Psoas muscle (tissue), 8 donors: ENCODE measurements around the gene TGIF1. TPM values are rescaled to one million over a fixed set of nuclear protein-coding genes. Genes with fewer than 3 reads are reported as not detected.

Experiments used
- ATAC-seq, 4 donors: fragments of 200-7000 bp; cut with Tn5 transposase; one replicate each; pipeline ENCODE4 v1.9.1; 2020; ENCODE audit warnings: moderate library complexity in 3 of 4, mild to moderate bottlenecking in 2 of 4
- DNase-seq, 2 donors: peaks; one replicate each; pipeline ENCODE4 v3.0.0-alpha.2; 2020
- H3K27ac ChIP-seq: fragments of 200-600 bp; one replicate; pipeline ENCODE4 v1.8.0; 2022
- H3K27me3 ChIP-seq, 3 donors: fragments of 200-600 bp in 1 of 3; one replicate each; pipeline versions ENCODE4 v1.6.1 to v1.8.0; 2013 to 2022; ENCODE audit warnings: low read length in 2 of 3, mild to moderate bottlenecking in 2 of 3, moderate library complexity in 1 of 3; ENCODE audit not compliant: insufficient read depth in 3 of 3
- H3K36me3 ChIP-seq, 2 donors: fragments of 200-600 bp in 1 of 2; one replicate each; pipeline versions ENCODE4 v1.6.1 to v1.8.0; 2013 to 2022; ENCODE audit warnings: low read depth in 1 of 2, mild to moderate bottlenecking in 1 of 2, moderate library complexity in 1 of 2; ENCODE audit not compliant: insufficient read depth in 1 of 2
- H3K4me1 ChIP-seq: fragments of 200-600 bp; one replicate; pipeline ENCODE4 v1.8.0; 2022
- H3K4me3 ChIP-seq: fragments of 200-600 bp; one replicate; pipeline ENCODE4 v1.8.0; 2022; ENCODE audit warnings: mild to moderate bottlenecking
- H3K9me3 ChIP-seq: fragments of 200-600 bp; one replicate; pipeline ENCODE4 v1.8.0; 2022
- CTCF ChIP-seq: fragments of 200-600 bp; IDR thresholded peaks from one replicate; pipeline ENCODE4 v1.8.0; 2022; ENCODE audit warnings: antibody characterized with exemption
- WGBS, 3 donors: extraction: QIAGEN DNeasy Blood & Tissue Kit; methylation state at CpG; one replicate each; pipeline versions ENCODE4 v1.1.6 to v1.1.7; 2013; 5-methylcytosine and 5-hydroxymethylcytosine counted together
- intact Hi-C, 2 donors: fragments of 100-400 bp; cut with DNase I; formaldehyde crosslinking; loops; one replicate each; pipeline versions ENCODE4 v1.11.0 to v1.14.2; 2022
- polyA plus RNA-seq, 3 donors: library from polyadenylated mRNA; stranded (reverse); fragments of 200-250 nt; gene quantifications; one replicate each; pipeline ENCODE4 v1.2.3, GENCODE V29; 2013
- total RNA-seq, 4 donors: library from RNA; stranded (reverse); fragmentation: NEBNext Ultra II Directional in 2 of 4; extraction: Animal tissue kit (Norgen Biotek cat#: 25700) in 2 of 4; gene quantifications; one replicate each; pipeline versions ENCODE4 v1.2.1 to v1.2.4, GENCODE V29; 2021 to 2023
- donor health status: healthy with polysubstance abuse.
- donor health status: DM: no; HTN: no; CAD: no; lungs with moderate emphysema.
- donor health status: Bipolar disorder and iron deficiency.
- donor health status: healthy.
- donor health status: DM: yes; HTN: yes; CAD: no.
- donor health status: DM: no; HTN: no; CAD: no.
- donor health status: DM: no; HTN: no; CAD: no.
- donor health status: DM: yes; HTN: yes; CAD: no.

The TGIF1 gene
- total and polyA plus RNA-seq, 7 donors: 18.2 to 200 (median 57.4) TPM

- H3K36me3 ChIP-seq: no peaks in the 10 kb centered on the region
- H3K4me1 ChIP-seq: peaks cover 7% of the 10 kb centered on the region
- H3K27ac ChIP-seq: peak overlapping the region; percentile 100
- DNase-seq (peak; percentile 30 to 63), ATAC-seq (no peak)
- H3K9me3 ChIP-seq: no peaks in the 10 kb centered on the region
- TF ChIP-seq CTCF: no peak
- WGBS, 3 donors: 9 to 11% (median 11%) methylated on average over 22 of the region's 22 CpGs
- intact Hi-C loops: loop anchor here (2.0 to 5.0 kb wide), 3 partner anchors 145 to 185 kb away; partner anchors contain the start of gene MYL12B (in 1 of the 2)
- H3K4me3 ChIP-seq: peak overlapping the region; percentile 97
- no peaks in the 10 kb centered on the region for H3K27me3 ChIP-seq
These were observed 2.7 kb upstream of the TGIF1 start for GRCh38 chr18:3447068-3447894.

DNA sequence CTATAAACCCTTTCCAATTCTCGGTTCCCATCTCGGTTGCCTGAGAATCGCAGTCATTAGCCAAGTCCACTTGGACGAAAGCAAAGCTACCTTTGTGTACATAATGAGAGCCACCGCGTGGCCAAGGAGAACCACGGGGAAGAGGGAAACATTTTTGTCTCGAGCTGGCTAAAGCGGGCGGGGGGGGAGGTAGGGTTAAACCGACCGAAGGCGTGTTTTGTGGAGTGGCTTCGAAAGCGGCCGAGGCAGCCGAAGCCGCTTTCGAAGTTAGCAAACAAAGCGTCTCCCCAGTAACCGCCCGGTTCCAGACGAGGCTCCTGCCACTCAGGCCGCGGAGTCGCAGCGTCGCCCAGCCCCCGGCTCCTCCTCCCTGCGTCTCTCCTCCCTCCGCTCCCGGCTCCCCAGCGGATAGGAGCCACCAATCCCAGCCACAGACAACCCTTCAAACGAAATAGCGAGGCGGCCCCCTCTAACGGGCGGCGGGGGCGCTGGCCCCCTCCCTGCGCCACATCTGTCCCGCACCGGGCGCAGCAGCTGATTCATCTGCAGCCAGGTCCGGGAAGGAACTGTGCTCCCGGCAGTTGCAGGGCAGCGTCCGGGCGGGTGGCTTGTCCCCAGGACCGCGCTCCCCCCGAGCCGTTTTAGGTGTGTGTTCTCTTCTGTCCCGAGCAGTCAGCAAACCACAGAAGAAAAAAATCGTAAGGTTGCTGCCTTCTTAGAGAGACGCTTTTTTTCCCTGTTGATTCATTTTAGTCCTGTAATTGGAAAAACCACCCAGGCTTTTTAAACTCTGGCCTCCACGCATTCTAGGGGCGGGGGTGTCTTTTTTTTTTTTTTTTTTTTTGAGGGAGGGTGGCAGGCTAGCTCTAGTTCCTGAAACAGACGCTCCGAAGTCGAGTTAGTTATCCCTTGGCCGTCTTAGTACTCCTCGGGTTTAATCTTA, 1.8 kb upstream of the TGIF1 start:
- intact Hi-C loops: loop anchor here (1.0 to 5.0 kb wide), 4 partner anchors 144 to 186 kb away; partner anchors contain the start of gene MYL12B (in 1 of the 2)
- peak overlapping the region; percentile 100 for H3K27ac ChIP-seq
- H3K36me3 ChIP-seq: no peaks in the 10 kb centered on the region
- peaks cover 10% of the 10 kb centered on the region for H3K4me1 ChIP-seq
- peak; percentile 10 for TF ChIP-seq CTCF
- peak; percentile 67 to 74 (median 71) for ATAC-seq
- WGBS, 3 donors: 0 to 1% (median 0%) methylated on average over 57 to 63 of the region's 63 CpGs
- H3K9me3 ChIP-seq: no peaks in the 10 kb centered on the region
- DNase-seq: peak; percentile 94 to 97
- H3K4me3 ChIP-seq: peak overlapping the region; percentile 97
- no peaks in the 10 kb centered on the region for H3K27me3 ChIP-seq

DNA sequence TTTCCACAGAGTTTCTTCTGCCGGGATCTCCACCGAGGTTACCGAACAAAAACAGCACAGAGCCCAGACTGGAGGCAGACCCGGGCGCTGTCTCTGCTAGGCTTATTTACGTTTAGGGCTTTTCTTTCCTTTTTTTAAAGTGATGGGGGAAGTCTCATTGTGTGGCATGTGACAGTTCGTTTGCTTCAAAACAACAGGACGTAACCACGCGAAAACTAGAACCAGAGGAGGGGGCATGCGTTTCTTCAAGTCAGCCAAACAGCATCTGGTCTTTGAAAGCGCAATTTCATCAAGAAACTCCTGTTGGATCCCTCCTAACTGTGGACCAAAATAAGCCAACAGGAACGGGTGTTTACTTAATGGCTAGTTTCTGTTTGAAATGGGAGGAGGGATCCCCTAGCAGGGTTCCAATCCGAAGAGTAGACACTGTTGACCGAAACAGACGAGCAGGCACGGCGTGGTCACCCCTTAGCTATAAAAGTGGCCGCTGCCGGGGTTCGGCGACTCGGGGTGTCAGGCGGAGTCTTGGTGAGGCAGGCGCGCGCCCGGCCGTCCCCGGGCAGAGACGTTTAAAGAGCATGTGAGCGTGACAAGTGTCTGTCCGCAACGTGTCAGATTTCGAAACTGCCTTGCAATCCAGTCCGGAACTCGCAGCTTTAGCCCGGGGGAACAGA, 997 bp upstream of the TGIF1 start:
- no peak for TF ChIP-seq CTCF
- intact Hi-C loops: loop anchor here (1.0 to 5.0 kb wide), 3 partner anchors 143 to 187 kb away; partner anchors contain the start of gene MYL12B (in 1 of the 2)
- ATAC-seq (peak; percentile 60 to 67 (median 62)), DNase-seq (peak; percentile 91 to 95)
- Histone ChIP-seq H3K36me3 (no peaks in the 10 kb centered on the region), H3K4me3 (peak overlapping the region; percentile 97), H3K4me1 (peaks cover 13% of the 10 kb centered on the region), H3K9me3 (no peaks in the 10 kb centered on the region), H3K27me3 (no peaks in the 10 kb centered on the region), H3K27ac (peak overlapping the region; percentile 100)
- 0% methylated on average over 37 to 38 of the region's 38 CpGs for WGBS, 3 donors

DNA sequence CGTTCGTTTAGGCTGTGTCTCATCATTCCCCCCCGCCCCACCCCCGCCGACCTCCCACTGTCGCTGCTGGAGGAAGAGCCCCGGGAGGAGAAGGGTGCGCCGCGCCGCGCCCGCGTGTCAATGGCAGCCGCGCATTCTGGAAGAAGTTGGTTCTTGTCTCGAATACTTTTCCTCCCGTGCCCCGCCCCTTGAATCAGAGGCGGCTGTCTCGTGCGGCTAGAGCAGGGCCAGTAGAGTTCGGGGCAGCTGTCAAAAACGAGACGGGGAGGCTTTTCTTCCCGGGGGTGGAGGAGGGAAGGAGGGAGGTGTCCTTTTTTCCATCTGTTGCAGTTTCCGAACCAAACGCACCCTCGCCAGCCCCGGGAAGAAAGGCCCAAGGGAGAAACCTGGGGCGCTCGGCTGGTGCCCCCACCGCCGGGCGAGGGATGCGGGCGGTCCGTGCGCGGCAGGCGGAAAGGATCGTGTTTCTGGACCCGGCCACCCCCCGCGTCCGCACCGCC, 410 bp upstream of the TGIF1 start:
- 0 to 1% (median 0%) methylated on average over 38 to 47 of the region's 47 CpGs for WGBS, 3 donors
- DNase-seq (no peak), ATAC-seq (no peak)
- Histone ChIP-seq H3K27me3 (no peaks in the 10 kb centered on the region), H3K9me3 (no peaks in the 10 kb centered on the region), H3K4me3 (peak overlapping the region; percentile 97), H3K4me1 (peaks cover 14% of the 10 kb centered on the region), H3K36me3 (no peaks in the 10 kb centered on the region), H3K27ac (peak overlapping the region; percentile 100)
- no peak for TF ChIP-seq CTCF
- intact Hi-C loops: loop anchor here (5.0 kb wide), 2 partner anchors 143 to 187 kb away; partner anchors contain the start of gene MYL12B (in 2 of the 2)
